ENCODE results near the gene DIPK1A.

DNA sequence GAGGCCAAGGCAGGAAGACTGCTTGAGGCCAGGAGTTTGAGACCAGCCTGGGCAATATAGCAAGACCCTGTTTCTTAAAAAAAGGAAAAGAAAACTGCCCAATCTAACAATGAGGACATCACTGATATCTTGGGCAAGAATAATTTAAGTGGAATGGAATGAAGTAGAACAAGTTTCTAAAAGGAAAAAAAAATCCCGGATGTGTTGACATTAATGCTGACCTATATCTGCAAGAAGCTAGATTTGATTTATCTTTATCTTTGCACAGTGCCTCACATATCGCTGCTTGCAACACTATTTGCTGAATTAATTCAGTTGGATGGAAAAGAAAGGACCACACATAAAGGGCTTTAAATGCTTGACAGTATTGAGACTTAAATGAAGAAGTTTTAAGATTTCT, 27.8 kb downstream of the DIPK1A start:
- TF ChIP-seq POLR2A (IDR thresholded peaks at IDR 0.05) (no peak), CTCF (IDR thresholded peaks at IDR 0.05) (no peak)
